Measurements from ENCODE around the gene MICAL2.

The MICAL2 gene

DNA sequence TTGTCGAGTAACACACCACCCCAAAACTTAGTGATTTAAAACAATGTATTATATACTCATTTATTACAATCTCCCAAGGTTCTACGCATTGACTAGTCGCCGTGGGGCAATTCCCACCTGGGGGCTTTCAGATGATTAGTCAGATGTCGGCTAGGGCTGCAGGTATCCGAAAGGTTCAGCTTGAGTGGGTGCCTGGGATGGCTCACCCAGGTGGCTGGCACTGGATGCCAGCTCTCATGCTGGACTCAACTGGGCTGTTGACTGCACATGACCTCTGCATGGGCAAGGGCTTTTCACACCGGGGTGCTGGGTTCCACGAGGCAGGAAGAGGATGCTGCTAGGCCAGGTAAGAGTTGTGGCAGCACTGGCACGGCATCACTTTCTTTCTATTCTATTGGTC lies 21.9 kb upstream of the MICAL2 start:
- TF ChIP-seq, protein P1, sequence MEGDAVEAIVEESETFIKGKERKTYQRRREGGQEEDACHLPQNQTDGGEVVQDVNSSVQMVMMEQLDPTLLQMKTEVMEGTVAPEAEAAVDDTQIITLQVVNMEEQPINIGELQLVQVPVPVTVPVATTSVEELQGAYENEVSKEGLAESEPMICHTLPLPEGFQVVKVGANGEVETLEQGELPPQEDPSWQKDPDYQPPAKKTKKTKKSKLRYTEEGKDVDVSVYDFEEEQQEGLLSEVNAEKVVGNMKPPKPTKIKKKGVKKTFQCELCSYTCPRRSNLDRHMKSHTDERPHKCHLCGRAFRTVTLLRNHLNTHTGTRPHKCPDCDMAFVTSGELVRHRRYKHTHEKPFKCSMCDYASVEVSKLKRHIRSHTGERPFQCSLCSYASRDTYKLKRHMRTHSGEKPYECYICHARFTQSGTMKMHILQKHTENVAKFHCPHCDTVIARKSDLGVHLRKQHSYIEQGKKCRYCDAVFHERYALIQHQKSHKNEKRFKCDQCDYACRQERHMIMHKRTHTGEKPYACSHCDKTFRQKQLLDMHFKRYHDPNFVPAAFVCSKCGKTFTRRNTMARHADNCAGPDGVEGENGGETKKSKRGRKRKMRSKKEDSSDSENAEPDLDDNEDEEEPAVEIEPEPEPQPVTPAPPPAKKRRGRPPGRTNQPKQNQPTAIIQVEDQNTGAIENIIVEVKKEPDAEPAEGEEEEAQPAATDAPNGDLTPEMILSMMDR (IDR thresholded peaks at IDR 0.05; ENCODE audit: low read depth, low read length): no peak
- no peaks in the 10 kb centered on the region for H3K27me3 ChIP-seq (ENCODE audit: insufficient read depth, low read depth, severe bottlenecking)
- no peak overlapping the region for H3K27ac ChIP-seq
- no peak overlapping the region for H3K4me3 ChIP-seq (ENCODE audit: low read depth, low read length)
- H3K36me3 ChIP-seq: no peaks in the 10 kb centered on the region
- no peaks in the 10 kb centered on the region for H3K9me3 ChIP-seq (ENCODE audit: severe bottlenecking)
- DNase-seq: no peak

DNA sequence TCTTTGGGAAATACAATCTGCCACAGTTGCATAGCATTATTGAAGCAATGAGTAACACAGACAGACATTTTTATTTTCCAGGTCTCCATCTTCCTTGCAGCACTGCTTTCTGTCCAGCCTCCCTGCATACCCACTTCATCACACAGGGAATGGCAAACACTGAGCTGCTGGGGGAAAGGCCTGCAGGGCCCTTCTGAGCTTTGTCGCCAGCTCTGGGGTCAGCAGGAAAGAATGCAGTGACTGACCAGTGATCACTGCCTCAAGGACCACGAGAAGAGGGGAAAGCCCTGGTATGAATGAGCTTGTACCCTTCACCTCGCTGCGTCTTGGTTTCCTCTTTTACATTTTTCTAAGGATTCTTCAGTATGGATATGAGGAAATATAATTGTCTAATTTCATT lies 21.3 kb upstream of the MICAL2 start:
- DNase-seq: no peak
- Histone ChIP-seq H3K4me3 (ENCODE audit: low read depth, low read length) (no peak overlapping the region), H3K36me3 (no peaks in the 10 kb centered on the region), H3K27me3 (ENCODE audit: insufficient read depth, low read depth, severe bottlenecking) (no peaks in the 10 kb centered on the region), H3K27ac (no peak overlapping the region), H3K9me3 (ENCODE audit: severe bottlenecking) (no peaks in the 10 kb centered on the region)
- TF ChIP-seq, protein P1 (IDR thresholded peaks at IDR 0.05; ENCODE audit: low read depth, low read length): no peak

DNA sequence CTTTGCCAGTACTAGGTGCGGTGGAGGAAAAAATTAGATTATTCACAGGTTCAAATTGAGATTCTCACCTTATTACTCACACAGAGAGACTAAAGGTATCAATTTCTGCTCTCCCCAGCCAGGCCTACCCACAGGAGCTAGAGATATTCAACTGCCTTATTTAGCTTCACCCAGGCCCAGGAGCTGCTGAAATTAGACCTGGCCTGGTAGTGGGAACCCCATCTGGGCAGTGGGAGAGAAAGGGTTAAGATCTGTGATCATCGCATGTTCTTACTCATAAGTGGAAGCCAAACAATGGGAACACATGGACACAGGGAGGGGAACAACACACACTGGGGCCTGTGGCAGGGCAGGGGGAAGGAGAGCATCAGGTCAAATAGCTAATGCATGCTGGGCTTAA lies 20.9 kb upstream of the MICAL2 start:
- Histone ChIP-seq H3K27ac (no peak overlapping the region), H3K4me3 (ENCODE audit: low read depth, low read length) (no peak overlapping the region), H3K36me3 (no peaks in the 10 kb centered on the region), H3K9me3 (ENCODE audit: severe bottlenecking) (no peaks in the 10 kb centered on the region), H3K27me3 (ENCODE audit: insufficient read depth, low read depth, severe bottlenecking) (no peaks in the 10 kb centered on the region)
- no peak for DNase-seq
- TF ChIP-seq, protein P1 (IDR thresholded peaks at IDR 0.05; ENCODE audit: low read depth, low read length): no peak

DNA sequence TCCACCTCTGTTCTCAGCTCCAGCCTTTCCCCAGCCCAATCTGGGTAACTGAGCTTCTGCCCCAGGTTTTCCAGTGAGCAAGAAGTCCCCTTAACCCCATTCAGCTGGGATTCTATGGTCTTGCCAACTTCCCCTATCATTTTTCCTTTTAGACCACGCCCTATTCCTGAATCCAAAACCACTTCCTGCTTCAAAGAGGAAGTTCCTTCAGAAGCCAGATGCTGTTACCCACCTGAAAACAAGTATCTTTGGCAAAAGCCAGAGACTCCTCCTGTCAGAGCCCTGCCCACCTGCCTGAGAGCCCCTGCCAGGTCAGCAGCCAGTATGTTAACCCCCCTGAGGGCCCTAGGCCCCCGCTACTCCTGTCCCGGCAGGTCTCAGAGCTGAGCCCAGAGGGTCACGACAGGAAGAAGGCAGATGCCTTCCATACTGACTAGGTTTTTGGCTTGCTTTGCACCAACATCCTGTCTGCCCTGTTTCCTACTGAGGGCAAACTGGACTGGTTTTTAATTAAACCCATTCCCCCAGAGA lies 20.3 kb upstream of the MICAL2 start:
- no peak for DNase-seq
- Histone ChIP-seq H3K9me3 (ENCODE audit: severe bottlenecking) (no peaks in the 10 kb centered on the region), H3K4me3 (ENCODE audit: low read depth, low read length) (no peak overlapping the region), H3K36me3 (no peaks in the 10 kb centered on the region), H3K27me3 (ENCODE audit: insufficient read depth, low read depth, severe bottlenecking) (no peaks in the 10 kb centered on the region), H3K27ac (no peak overlapping the region)
- TF ChIP-seq, protein P1 (IDR thresholded peaks at IDR 0.05; ENCODE audit: low read depth, low read length): no peak

DNA sequence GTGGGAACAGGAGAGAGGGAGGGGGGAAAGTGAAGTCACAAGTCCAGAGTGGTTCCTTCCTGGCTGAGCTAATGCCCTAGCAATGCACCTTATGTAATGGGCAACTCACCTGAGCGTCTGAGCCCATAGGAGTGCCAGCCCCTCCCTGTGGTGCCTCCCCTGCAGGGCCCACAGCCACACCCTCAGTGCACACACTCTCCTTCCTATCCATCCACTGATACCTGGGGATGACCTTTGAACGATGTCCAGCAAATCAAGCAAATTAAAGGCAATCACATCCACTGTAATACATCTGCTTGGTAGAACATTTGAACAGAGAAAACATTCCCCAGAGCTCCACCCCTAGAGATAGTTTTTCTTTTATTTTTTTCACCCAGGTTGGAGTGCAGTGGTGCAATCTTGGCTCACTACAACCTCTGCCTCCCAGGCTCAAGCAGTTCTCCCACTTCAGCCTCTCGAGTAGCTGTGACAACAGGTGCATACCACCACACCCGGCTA lies 19.6 kb upstream of the MICAL2 start:
- Histone ChIP-seq H3K9me3 (ENCODE audit: severe bottlenecking) (no peaks in the 10 kb centered on the region), H3K36me3 (no peaks in the 10 kb centered on the region), H3K4me3 (ENCODE audit: low read depth, low read length) (no peak overlapping the region), H3K27me3 (ENCODE audit: insufficient read depth, low read depth, severe bottlenecking) (no peaks in the 10 kb centered on the region), H3K27ac (no peak overlapping the region)
- DNase-seq: no peak
- TF ChIP-seq, protein P1 (IDR thresholded peaks at IDR 0.05; ENCODE audit: low read depth, low read length): no peak

DNA sequence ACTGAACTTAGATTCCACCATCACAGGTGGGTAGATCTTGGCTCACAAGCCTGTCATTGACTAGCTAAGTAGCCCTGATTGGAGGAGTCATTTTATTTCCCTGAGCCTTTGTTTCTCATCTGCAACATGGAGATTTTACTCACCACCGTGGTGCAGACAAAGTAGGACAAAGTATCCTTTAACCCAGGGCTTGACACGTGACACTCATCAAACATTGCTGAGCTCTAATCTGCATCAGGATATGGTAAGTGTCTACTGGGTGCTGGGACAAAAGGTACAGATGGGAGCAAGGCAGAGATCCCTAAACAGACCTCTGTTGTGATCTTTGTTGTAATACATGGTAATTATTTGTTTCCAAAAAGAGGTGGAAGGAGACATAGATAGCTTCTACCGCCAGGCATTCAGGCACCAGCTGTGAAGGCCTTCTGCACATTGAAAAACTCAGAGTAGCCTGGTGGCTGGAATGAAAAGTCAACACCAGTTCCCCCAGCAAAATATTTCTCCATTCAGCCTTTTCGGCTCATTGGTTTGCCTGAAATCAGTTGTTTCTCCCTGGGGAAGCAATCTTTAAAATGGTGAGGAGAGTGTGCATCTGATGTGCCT lies 18.3 kb upstream of the MICAL2 start:
- TF ChIP-seq, protein P1 (IDR thresholded peaks at IDR 0.05; ENCODE audit: low read depth, low read length): no peak
- DNase-seq: no peak
- H3K27me3 ChIP-seq (ENCODE audit: insufficient read depth, low read depth, severe bottlenecking): no peaks in the 10 kb centered on the region

More for the DNA sequence above, 18.3 kb upstream of the MICAL2 start:
- H3K4me3 ChIP-seq (ENCODE audit: low read depth, low read length): no peak overlapping the region
- no peaks in the 10 kb centered on the region for H3K36me3 ChIP-seq
- no peaks in the 10 kb centered on the region for H3K9me3 ChIP-seq (ENCODE audit: severe bottlenecking)
- H3K27ac ChIP-seq: no peak overlapping the region

Measured in WERI-Rb-1 (cell line).